Activated naive CD8-positive, alpha-beta T cell treated with anti-CD3 and anti-CD28 coated beads, Interleukin-2, amount 50 U/mL, for 24 hours (primary cell): ENCODE measurements around the gene BZW1.

Experiments
- ATAC-seq: fragments of 150-1000 bp; cut with Tn5 transposase; one replicate; pipeline ENCODE4 v1.10.0; 2021
- DNase-seq: peaks from one replicate; pipeline ENCODE4 v3.0.0; 2021
- H3K27ac Mint-ChIP-seq: one replicate; pipeline ENCODE4 v1.8.0; 2021; ENCODE audit warnings: mild to moderate bottlenecking, mixed read lengths
- H3K27me3 Mint-ChIP-seq: one replicate; pipeline ENCODE4 v1.8.0; 2021; ENCODE audit warnings: mixed read lengths
- H3K36me3 Mint-ChIP-seq: one replicate; pipeline ENCODE4 v1.8.0; 2021; ENCODE audit warnings: low read depth, mixed read lengths
- H3K4me1 Mint-ChIP-seq: one replicate; pipeline ENCODE4 v1.8.0; 2021; ENCODE audit warnings: mixed read lengths
- H3K4me3 Mint-ChIP-seq: one replicate; pipeline ENCODE4 v1.8.0; 2021; ENCODE audit warnings: mild to moderate bottlenecking, moderate library complexity, mixed read lengths
- H3K9me3 Mint-ChIP-seq: one replicate; pipeline ENCODE4 v1.8.0; 2021; ENCODE audit warnings: mixed read lengths

Gene BZW1

GRCh38 chr2:200863782-200864175 is 52.1 kb downstream of the BZW1 start:
- ATAC-seq (no peak), DNase-seq (peak; percentile 21)
- Mint-ChIP-seq H3K27me3 (no peaks in the 10 kb centered on the region), H3K9me3 (no peaks in the 10 kb centered on the region), H3K36me3 (peaks cover 60% of the 10 kb centered on the region), H3K27ac (peak overlapping the region; percentile 100), H3K4me1 (peaks cover 41% of the 10 kb centered on the region), H3K4me3 (peak overlapping the region; percentile 99)

DNA sequence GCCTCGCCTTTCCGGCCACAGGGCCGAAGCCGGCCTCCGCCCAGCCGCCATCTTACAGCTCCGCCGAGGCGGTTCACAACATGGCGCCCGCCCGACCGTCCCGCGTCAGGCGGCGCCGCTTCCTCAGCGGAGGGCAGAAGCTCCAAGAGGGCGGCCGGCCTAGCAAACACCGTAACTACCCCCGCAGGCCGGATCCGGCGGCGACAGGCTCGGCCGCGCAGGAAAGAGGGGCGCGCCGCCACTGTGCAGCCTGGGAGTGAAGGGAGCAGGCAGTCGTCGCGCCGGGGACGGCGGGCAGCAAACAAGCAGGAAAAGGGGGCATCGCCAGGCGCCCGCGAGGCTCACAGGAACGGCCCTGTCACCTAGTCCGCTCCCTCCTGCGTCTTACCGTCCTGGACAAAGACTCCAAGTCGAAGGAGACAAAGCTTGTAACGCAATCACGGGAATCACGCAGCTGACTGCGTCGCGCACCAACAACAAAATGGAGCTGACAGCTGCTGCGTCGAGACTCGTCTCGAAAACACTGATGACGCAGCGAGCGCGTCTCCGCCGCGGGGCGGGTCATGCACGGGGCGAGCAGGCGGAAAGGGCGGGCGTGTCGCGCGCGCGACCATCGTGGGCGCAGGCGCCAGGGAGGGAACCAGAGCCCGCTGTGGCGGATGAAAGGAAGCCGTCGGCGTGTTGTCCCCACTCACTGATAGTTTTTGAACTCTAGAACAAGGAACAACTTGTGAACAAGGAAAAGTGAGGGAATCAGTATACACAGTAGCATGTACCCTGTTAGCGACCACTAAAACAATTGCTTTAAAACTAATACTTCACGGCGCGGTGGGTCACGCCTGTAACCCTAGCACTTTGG is 52.7 kb downstream of the BZW1 start, which contains the start of gene CLK1:
Gene CLK1 (minus strand): TSS at position 483 of the 859 bp plus-strand sequence. CDS start 2,796 bp downstream, outside the sequence.
- ATAC-seq (peak; percentile 79), DNase-seq (peak; percentile 98)
- no peaks in the 10 kb centered on the region for H3K27me3 Mint-ChIP-seq
- peak within 1 kb of the TSS; percentile 99 for H3K4me3 Mint-ChIP-seq
- peaks cover 35% of the 10 kb centered on the region for H3K4me1 Mint-ChIP-seq
- peaks cover 58% of the 10 kb centered on the region for H3K36me3 Mint-ChIP-seq
- H3K9me3 Mint-ChIP-seq = no peaks in the 10 kb centered on the region
- H3K27ac Mint-ChIP-seq = peak within 1 kb of the TSS; percentile 100

- no peak overlapping the region for H3K27ac Mint-ChIP-seq
- H3K9me3 Mint-ChIP-seq = no peaks in the 10 kb centered on the region
- H3K27me3 Mint-ChIP-seq = no peaks in the 10 kb centered on the region
- no peak overlapping the region for H3K4me3 Mint-ChIP-seq
- ATAC-seq (no peak), DNase-seq (no peak)
- H3K36me3 Mint-ChIP-seq = peaks cover 33% of the 10 kb centered on the region
- peaks cover 11% of the 10 kb centered on the region for H3K4me1 Mint-ChIP-seq
Measured at GRCh38 chr2:200869014-200869413, 57.3 kb downstream of the BZW1 start.

DNA sequence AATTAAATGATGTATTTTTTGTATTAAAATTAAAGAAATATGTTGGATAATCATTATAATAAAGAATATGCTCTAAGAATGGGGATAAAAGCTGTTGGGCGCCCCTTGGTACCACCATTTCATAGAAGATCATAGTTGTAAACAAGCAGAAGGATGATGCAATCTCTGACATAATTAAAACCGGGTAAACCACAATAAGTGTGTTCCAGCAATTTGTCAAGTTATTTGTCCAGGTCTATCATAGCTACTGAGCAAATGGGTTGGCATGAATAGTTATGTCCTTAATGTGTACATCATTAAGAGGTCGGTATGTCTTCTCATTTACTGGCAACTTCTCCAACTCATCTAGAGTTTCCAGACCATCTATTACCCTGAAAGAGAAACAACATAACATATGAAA is 59.4 kb downstream of the BZW1 start:
- DNase-seq = no peak
- no peaks in the 10 kb centered on the region for H3K9me3 Mint-ChIP-seq
- no peaks in the 10 kb centered on the region for H3K27me3 Mint-ChIP-seq
- H3K27ac Mint-ChIP-seq = no peak overlapping the region
- H3K4me3 Mint-ChIP-seq = no peak overlapping the region
- peaks cover 3% of the 10 kb centered on the region for H3K4me1 Mint-ChIP-seq
- peaks cover 39% of the 10 kb centered on the region for H3K36me3 Mint-ChIP-seq
- ATAC-seq = no peak

- Mint-ChIP-seq H3K4me1 (peaks cover 3% of the 10 kb centered on the region), H3K27me3 (no peaks in the 10 kb centered on the region), H3K36me3 (peaks cover 41% of the 10 kb centered on the region), H3K4me3 (no peak overlapping the region), H3K27ac (no peak overlapping the region), H3K9me3 (no peaks in the 10 kb centered on the region)
- ATAC-seq (no peak), DNase-seq (no peak)
Measured at GRCh38 chr2:200873560-200873959, 61.9 kb downstream of the BZW1 start.
